HPDE6-E6E7 (cell line): ENCODE data around the gene SLC25A18.
"Not testable (repeated sequence)": the region's sequence is repeated elsewhere in the genome, so short reads cannot be mapped to it uniquely, and the experiment has no call there.

ENCODE experiments used
- DNase-seq: peaks from one replicate; pipeline ENCODE4 v3.0.0; 2011; ENCODE audit warnings: missing footprints; ENCODE audit errors: extremely low spot score

The SLC25A18 gene, protein sequence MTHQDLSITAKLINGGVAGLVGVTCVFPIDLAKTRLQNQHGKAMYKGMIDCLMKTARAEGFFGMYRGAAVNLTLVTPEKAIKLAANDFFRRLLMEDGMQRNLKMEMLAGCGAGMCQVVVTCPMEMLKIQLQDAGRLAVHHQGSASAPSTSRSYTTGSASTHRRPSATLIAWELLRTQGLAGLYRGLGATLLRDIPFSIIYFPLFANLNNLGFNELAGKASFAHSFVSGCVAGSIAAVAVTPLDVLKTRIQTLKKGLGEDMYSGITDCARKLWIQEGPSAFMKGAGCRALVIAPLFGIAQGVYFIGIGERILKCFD

GRCh38 chr22:17562906-17563870 lies at the start of gene SLC25A18:
Gene SLC25A18, plus strand, starts transcription at chr22:17563498. Its CDS starts 16,447 bp downstream, at chr22:17579945.
- DNase-seq: no peak

DNA sequence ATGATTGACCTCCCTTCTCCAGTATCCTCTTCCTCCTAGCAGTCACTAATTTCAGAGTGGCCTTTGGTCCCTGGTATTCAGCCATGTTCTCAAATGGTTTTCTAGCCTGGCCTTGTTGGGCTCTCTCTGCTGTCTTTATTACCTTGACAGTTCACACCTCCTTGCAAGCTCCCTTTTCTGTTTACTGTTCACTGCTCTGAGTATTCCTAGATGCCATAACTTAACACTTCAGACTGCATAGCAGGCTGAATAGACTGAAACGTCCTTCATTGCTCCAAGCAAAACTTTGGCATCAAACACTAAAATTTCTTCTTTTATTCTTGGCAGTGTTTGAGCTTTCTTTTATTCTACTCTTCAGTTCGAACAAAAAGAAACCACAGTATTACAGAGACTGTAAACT lies 49.7 kb upstream of the SLC25A18 start:
- no peak for DNase-seq

DNA sequence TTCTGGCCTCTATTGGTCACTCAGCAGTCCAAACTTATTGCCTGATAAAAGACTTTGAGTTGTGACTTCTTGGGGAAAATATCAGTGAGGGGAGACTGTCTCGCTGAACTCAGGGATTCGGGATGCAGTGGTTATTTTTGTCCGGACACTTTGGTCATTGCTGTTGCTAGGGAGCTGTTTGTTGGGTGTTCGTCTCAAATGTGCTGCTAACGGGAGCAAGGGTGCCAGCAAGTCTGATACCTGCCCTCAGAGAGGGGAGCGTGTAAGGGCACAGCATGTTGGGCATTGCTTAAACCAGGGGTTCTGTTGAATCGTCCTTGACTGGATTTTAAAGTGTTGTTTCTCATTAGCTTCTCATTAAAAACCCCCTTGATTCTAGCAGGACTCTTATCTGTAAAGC lies 49.2 kb upstream of the SLC25A18 start:
- DNase-seq: no peak

DNA sequence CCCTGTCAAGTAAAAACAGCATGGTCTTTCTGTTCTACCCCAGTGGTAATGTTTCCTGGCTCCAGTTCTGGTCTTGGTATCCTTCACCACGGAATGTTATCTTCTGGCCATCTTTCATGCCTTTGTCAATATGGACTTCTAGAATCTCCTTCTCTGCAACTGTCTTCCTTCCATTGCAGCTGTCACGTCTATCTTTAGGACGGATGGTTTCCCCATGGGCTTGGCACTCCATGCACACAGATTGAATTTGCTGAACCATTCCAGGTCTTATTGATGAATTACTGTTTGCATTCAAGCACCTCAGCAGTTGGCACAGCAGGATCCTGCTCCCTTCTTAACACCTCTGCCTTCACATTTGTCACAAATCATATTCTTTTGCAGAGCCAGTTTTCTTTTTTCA lies 44.9 kb upstream of the SLC25A18 start:
- DNase-seq: no peak

DNA sequence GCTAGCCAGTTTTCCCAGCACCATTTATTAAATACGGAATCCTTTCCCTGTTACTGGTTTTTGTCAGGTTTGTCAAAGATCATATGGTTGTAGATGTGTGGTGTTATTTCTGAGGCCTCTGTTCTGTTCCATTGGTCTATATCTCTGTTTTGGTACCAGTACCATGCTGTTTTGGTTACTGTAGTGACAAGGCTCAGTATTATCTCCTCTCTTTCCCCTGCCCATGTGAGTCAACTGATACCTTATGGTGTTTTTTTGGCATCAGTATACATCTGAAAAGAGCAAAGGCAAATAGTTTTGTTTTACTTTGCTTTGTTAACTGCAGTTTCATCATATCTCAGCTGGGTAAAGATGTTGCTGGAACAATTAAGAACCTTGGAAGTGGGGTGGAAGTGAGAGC lies 41.3 kb upstream of the SLC25A18 start:
- not testable (repeated sequence) for DNase-seq

- no peak for DNase-seq
These were observed 39.4 kb upstream of the SLC25A18 start for GRCh38 chr22:17523925-17524324.

DNA sequence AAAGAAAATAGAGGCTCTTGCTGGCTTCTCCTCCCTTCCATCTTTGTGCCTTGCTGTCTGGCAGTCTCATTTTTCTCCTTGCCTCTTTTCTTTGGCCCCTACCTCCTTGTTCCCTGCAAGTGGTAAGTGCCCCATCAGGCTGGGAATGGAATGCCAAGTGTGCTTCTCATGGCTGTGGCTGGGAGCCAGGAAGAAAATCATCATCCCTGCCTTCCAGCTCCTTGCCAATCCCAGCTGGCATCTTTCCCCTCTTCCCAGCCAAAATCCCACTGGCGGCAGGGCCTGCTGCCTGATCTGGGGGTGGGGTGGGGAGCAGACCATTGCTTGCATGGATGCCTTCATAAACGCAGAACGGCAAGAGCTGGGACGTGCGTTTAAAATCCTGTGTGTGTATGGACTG lies 27.0 kb upstream of the SLC25A18 start:
- no peak for DNase-seq

GRCh38 chr22:17537155-17537554 lies 26.1 kb upstream of the SLC25A18 start:
- no peak for DNase-seq

DNA sequence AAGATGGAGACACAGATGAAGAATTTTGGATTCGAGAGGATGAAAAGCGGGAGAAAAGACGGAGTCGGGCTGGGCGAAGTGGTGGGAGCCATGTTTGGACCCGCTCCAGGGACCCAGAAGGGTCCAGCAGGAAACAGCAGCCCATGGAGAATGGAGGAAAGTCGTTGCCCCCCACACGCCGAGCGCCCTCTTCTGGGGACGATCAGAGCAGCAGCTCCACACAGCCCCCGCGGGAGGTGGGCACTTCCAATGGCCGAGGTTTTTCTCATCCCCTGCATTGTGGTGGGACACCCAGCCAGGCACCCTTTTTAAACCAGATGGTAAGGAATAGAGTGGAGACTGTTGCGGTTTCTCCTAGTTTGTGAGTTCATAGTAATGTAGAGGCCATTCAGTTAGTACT lies 22.8 kb upstream of the SLC25A18 start:
- DNase-seq: no peak

GRCh38 chr22:17541476-17541875 lies 21.8 kb upstream of the SLC25A18 start:
- DNase-seq: no peak

- no peak for DNase-seq
These were observed 20.8 kb upstream of the SLC25A18 start for GRCh38 chr22:17542452-17542851.

GRCh38 chr22:17548010-17548755 lies 15.1 kb upstream of the SLC25A18 start:
- DNase-seq: no peak

DNA sequence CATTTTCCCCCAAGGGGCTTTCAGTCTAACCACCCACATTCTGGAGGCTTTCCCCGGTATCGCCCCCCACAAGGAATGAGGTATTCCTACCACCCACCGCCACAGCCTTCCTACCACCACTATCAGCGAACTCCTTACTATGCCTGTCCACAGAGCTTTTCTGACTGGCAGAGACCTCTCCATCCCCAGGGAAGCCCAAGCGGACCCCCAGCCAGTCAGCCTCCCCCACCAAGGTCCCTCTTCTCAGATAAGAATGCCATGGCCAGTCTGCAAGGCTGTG lies 14.6 kb upstream of the SLC25A18 start:
- DNase-seq: no peak

DNA sequence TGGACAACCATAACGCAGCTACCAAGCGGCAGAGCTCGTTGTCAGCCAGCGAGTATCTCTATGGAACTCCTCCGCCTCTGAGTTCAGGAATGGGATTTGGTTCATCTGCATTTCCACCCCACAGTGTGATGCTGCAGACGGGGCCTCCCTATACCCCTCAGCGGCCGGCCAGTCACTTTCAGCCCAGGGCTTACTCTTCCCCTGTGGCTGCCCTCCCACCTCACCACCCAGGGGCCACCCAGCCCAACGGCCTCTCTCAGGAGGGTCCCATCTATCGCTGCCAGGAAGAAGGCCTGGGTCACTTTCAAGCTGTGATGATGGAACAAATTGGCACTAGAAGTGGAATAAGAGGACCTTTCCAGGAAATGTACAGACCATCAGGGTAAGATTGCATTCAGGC lies 14.1 kb upstream of the SLC25A18 start:
- DNase-seq: no peak

DNA sequence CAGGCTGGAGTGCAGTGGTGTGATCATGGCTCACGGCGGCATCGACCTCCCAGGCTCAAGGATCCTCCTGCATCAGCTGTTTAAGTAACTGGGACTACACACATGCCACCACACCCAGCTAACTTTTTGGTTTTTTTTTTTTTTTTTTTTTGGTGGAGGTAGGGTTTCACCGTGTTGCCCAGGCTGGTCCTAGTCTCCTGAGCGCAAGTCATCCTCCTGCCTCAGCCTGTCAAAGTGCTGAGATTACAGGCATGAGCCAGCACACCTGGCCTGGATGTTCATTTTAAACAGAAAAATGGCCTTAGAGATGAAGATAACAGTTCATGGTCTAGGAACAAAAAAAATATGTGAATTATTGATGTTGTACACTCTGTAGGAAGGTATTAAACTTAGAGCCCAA lies 13.6 kb upstream of the SLC25A18 start:
- DNase-seq: no peak

GRCh38 chr22:17552737-17553136 lies 10.6 kb upstream of the SLC25A18 start:
- no peak for DNase-seq

DNA sequence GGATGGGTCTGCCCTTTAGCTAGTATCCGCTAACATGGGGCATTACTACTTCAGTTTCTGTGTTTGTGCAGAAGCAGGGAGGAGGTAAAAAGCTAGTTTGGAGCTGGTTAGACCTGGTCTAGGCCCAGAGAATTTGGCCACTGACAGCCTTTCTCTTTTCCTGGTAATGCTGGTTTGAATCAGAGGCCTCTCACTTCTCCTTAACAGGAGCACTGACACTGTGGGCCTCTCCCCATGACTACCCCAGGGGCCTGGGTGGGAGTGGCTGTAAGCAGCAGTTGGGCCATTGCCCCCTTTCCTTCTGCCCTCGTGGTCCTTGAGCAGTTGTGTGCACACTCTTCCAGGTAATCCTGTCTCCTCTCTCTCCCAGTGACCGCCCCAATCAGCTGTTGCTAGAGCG lies 8.5 kb upstream of the SLC25A18 start:
- DNase-seq: no peak

DNA sequence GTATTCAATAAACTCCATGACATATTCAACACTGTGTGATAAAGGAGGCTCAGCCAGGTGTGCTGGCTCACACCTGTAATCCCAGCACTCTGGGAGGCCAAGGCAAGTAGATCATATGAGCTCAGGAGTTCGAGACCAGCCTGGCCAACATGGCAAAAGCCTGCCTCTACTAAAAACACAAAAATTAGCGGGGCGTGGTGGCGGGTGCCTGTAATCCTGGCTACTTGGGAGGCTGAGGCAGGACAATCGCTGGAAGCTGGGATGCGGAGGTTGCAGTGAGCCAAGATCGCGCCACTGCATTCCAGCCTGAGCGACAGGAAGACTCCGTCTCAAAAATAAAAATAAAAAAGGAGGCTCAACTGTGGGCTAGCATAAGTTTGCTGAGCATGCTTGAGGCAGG lies 4.1 kb upstream of the SLC25A18 start:
- DNase-seq: no peak

- DNase-seq: no peak
These were observed 666 bp downstream of the SLC25A18 start for GRCh38 chr22:17563936-17564391.

- DNase-seq: not testable (repeated sequence)
These were observed 2.9 kb downstream of the SLC25A18 start for GRCh38 chr22:17566016-17566687.

DNA sequence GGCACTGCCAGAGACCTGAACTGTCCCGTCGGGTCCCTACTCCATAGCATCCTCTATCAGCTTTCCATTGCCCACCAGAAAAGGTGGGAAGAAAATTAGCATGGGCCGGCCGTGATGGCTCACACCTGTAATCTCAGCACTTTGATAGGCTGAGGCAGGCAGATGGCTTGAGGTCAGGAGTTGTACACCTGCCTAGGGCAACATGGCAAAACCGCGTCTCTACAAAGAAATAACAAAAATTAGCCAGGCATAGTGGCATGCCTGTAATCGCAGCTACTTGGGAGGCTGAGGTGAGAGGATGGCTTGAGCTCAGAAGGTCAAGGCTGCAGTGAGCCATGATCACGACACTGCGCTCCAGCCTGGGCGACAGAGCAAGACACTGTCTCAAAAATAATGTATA lies 3.5 kb downstream of the SLC25A18 start:
- DNase-seq: no peak
